OCI-LY7 (cell line): ENCODE results near the gene DOCK1. TPM values are rescaled to one million over a fixed set of nuclear protein-coding genes. Genes with fewer than 3 reads are reported as not detected.

Source experiments
- BruUV-seq: library from RNA; stranded (reverse); fragments of 400-500 nt; replicated peaks from 2 replicates; lab custom pipeline; 2021; lab: Mats Ljungman, UMichigan
- CTCF ChIA-PET: fragments of 300-600 bp; sonication (Branson Sonifier 250); formaldehyde crosslinking; loops from one replicate; lab custom pipeline; 2022; ENCODE audit warnings: antibody characterized with exemption; ENCODE audit not compliant: unreplicated experiment; lab: Charles Lee
- POLR2A ChIA-PET: fragments of 300-600 bp; sonication (Branson Sonifier 250); formaldehyde crosslinking; loops from one replicate; lab custom pipeline; 2022; ENCODE audit warnings: antibody characterized with exemption; lab: Charles Lee
- DNase-seq: peaks from one replicate; pipeline ENCODE4 v3.0.0-alpha.2; 2015; ENCODE audit warnings: low spot score
- H2AFZ ChIP-seq: fragments of 200-600 bp; sonication (generic), shearing (Covaris generic); 2 replicates; pipeline ENCODE4 v1.6.1; 2014; ENCODE audit warnings: mild to moderate bottlenecking, antibody characterized with exemption, low read length, moderate library complexity
- H3K27ac ChIP-seq: fragments of 200-600 bp; sonication (generic); 2 replicates; pipeline ENCODE4 v1.5.1; 2014; ENCODE audit warnings: mixed run types, low read depth, mild to moderate bottlenecking, moderate library complexity, low read length, inconsistent platforms; ENCODE audit not compliant: poor library complexity, severe bottlenecking
- H3K36me3 ChIP-seq: fragments of 200-600 bp; sonication (generic); 2 replicates; pipeline ENCODE4 v1.6.1; 2014; ENCODE audit warnings: mild to moderate bottlenecking, antibody characterized with exemption, low read length, moderate library complexity, mixed read lengths; ENCODE audit not compliant: insufficient read depth
- H3K4me1 ChIP-seq: fragments of 200-600 bp; sonication (generic); 2 replicates; pipeline ENCODE4 v1.5.1; 2014; ENCODE audit warnings: mild to moderate bottlenecking, low read length; ENCODE audit not compliant: insufficient read depth, poor library complexity, severe bottlenecking
- H3K4me2 ChIP-seq: fragments of 200-600 bp; sonication (generic); 2 replicates; pipeline ENCODE4 v1.6.1; 2014; ENCODE audit warnings: mild to moderate bottlenecking, low read length
- H3K4me3 ChIP-seq: fragments of 200-600 bp; sonication (generic); 2 replicates; pipeline ENCODE4 v1.5.1; 2014; ENCODE audit warnings: mild to moderate bottlenecking, low read depth, low read length; ENCODE audit not compliant: poor library complexity, severe bottlenecking
- H3K79me2 ChIP-seq: fragments of 200-600 bp; sonication (generic); 2 replicates; pipeline ENCODE4 v1.6.1; 2016; ENCODE audit warnings: low read depth, mild to moderate bottlenecking, low read length, moderate library complexity, mixed read lengths; ENCODE audit not compliant: insufficient read depth
- H3K9me2 ChIP-seq: fragments of 200-600 bp; sonication (generic); 2 replicates; pipeline ENCODE4 v1.6.1; 2016; ENCODE audit warnings: mild to moderate bottlenecking, low read length, mixed read lengths; ENCODE audit not compliant: insufficient read depth
- H3K9me3 ChIP-seq: fragments of 200-600 bp; sonication (generic); 2 replicates; pipeline ENCODE4 v1.6.1; 2014; ENCODE audit warnings: mild to moderate bottlenecking, mixed run types, low read length, mixed read lengths
- H4K20me1 ChIP-seq: fragments of 200-600 bp; sonication (generic); 2 replicates; pipeline ENCODE4 v1.6.1; 2014; ENCODE audit warnings: mild to moderate bottlenecking, antibody characterized with exemption, low read length, moderate library complexity, mixed read lengths; ENCODE audit not compliant: insufficient read depth
- CTCF ChIP-seq: fragments of 200-600 bp; sonication (generic); conservative IDR thresholded peaks from 2 replicates; pipeline ENCODE4 v1.5.1; 2014; ENCODE audit warnings: mild to moderate bottlenecking, antibody characterized with exemption, low read length, moderate library complexity, mixed read lengths
- EZH2phosphoT487 ChIP-seq: fragments of 200-600 bp; sonication (generic); IDR thresholded peaks from 2 replicates; pipeline ENCODE4 v1.6.1; 2018; ENCODE audit warnings: low read depth, borderline replicate concordance, mild to moderate bottlenecking, mixed run types, antibody characterized with exemption, low read length, moderate library complexity, mixed read lengths
- intact Hi-C: fragments of 100-400 bp; cut with micrococcal nuclease; formaldehyde crosslinking; loops from one replicate; pipeline ENCODE4 v1.10.0; 2022; ENCODE audit not compliant: unreplicated experiment
- total RNA-seq, 2 experiments: library from RNA; depleted of rRNA in 1 of 2; stranded (reverse); fragments of >200 nt in 1 of 2; shearing (Covaris generic) in 1 of 2; gene quantifications; 2 replicates each; pipeline ENCODE4 v1.2.3, GENCODE V29; 2014 to 2022

DOCK1 gene
- total RNA-seq, 2 experiments from 2014 or later, result not detected

- intact Hi-C loops, result no loop called here
- Histone ChIP-seq H3K9me3 (no peaks in the 10 kb centered on the region), H4K20me1 (no peaks in the 10 kb centered on the region), H3K27ac (no peak overlapping the region), H3K36me3 (no peaks in the 10 kb centered on the region), H2AFZ (no peak overlapping the region), H3K4me1 (no peaks in the 10 kb centered on the region), H3K9me2 (no peaks in the 10 kb centered on the region), H3K4me2 (no peak overlapping the region), H3K4me3 (no peak overlapping the region), H3K79me2 (no peaks in the 10 kb centered on the region)
- no peak for DNase-seq
- BruUV-seq, result no TSS peak
- no peak for TF ChIP-seq CTCF
- no peak for TF ChIP-seq EZH2phosphoT487
- CTCF ChIA-PET, result no interaction called here
- POLR2A ChIA-PET, result no interaction called here
Observed at GRCh38 chr10:126929391-126929790, 24.2 kb downstream of the DOCK1 start.

- H3K27ac ChIP-seq, result no peak overlapping the region
- H3K9me2 ChIP-seq, result no peaks in the 10 kb centered on the region
- no peak overlapping the region for H2AFZ ChIP-seq
- no peaks in the 10 kb centered on the region for H3K79me2 ChIP-seq
- H3K4me3 ChIP-seq, result no peak overlapping the region
- intact Hi-C loops, result no loop called here
- TF ChIP-seq EZH2phosphoT487, result no peak
- TF ChIP-seq CTCF, result no peak
- no TSS peak for BruUV-seq
- no peaks in the 10 kb centered on the region for H3K9me3 ChIP-seq
- POLR2A ChIA-PET, result no interaction called here
- no peak overlapping the region for H3K4me2 ChIP-seq
- DNase-seq, result no peak
- CTCF ChIA-PET, result no interaction called here
- H4K20me1 ChIP-seq, result no peaks in the 10 kb centered on the region
- no peaks in the 10 kb centered on the region for H3K36me3 ChIP-seq
- no peaks in the 10 kb centered on the region for H3K4me1 ChIP-seq
Observed at GRCh38 chr10:126930131-126930882, 25.1 kb downstream of the DOCK1 start.

- CTCF ChIA-PET, result no interaction called here
- Histone ChIP-seq H3K4me2 (no peak overlapping the region), H3K4me3 (no peak overlapping the region), H4K20me1 (no peaks in the 10 kb centered on the region), H3K9me2 (no peaks in the 10 kb centered on the region), H3K9me3 (no peaks in the 10 kb centered on the region), H3K36me3 (no peaks in the 10 kb centered on the region), H3K27ac (no peak overlapping the region), H3K79me2 (no peaks in the 10 kb centered on the region), H2AFZ (no peak overlapping the region), H3K4me1 (no peaks in the 10 kb centered on the region)
- no peak for DNase-seq
- intact Hi-C loops, result no loop called here
- POLR2A ChIA-PET, result no interaction called here
- TF ChIP-seq CTCF, result no peak
- no peak for TF ChIP-seq EZH2phosphoT487
- no TSS peak for BruUV-seq
Observed at GRCh38 chr10:126930883-126931503, 25.8 kb downstream of the DOCK1 start.
